HG03139 (cell line): ENCODE measurements around the gene PPP1R8.
"Not testable (repeated sequence)": the region's sequence is repeated elsewhere in the genome, so short reads cannot be mapped to it uniquely, and the experiment has no call there.

Experiments used
- ATAC-seq: cut with Tn5 transposase; IDR thresholded peaks from one replicate; pipeline ENCODE4 v1.9.1; 2021; ENCODE audit not compliant: unreplicated experiment

The PPP1R8 gene

DNA sequence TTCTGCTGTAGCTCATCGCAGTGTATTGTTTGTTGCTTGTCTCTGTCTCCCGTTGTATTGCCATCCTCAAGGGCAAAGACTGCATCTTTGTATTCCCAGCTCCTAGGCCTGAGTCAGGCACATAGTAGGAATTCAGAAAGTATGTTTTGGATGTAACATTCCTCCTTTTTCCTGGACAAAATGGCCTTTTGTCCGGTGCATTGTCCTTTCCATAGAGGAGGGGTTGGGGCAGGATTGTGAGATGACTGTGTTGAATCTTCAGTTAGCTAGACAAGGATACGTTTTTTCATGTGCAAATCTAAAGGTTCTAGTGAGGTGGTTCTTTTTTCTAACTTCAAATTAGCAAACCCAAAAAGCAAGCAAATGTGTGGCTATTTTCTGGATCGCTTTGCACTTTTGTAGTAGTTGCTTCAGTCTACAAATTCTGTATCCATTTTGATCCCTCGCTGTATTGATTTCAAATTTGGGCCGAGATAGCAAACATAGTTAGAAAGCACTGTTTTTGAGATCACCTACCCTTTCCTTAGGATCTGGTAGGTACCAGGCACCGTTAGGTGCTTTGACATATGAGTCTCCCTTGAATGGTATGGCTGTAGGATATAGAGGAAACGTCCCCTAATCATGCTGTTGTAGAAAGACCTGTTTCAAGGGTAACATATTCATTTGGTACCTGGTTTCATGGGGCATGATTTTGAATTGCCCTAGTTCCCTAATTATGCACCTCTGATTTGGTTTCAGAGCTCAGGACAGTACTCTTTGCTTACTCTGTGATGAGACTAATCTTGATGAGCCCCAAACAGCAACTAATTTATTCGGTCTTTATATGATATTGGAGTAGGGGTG, 1.2 kb downstream of the PPP1R8 start:
- ATAC-seq: no peak

DNA sequence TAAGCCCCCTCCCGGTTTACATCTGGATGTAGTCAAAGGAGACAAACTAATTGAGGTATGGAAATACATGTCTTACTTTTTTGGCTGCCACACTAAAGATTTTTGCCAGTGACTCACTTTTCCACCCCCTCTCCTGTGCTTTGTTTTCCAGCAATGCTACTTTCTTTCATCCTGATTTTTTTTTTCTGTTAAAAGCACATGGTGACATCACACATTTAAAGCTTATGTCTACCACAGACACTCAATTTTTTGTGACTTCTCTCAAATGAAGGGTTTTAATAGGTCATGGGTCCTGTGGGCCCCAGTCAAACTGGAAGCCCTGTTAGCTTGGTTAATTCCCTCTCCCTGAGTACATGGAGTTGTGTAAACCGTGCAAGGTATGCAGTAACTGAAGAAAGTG, 2.2 kb downstream of the PPP1R8 start:
- ATAC-seq: no peak

DNA sequence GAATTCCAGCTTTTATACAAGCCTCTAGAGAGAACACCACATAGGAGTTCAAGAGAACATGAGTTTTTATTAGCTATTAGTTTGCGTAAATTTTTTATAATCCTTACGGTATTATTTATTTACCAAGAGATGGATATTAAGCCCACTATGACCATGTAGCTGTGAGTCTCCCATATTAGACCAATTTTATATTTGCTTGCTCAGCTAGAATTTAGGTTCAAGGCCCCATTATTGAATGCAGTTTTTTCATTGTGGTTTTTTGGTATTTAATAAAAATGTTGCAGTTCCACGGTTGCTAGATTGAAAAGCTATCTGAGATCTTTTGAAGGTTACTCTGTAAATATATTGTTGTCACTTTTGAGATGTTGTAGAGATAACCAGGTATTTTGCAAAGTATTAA, 2.9 kb downstream of the PPP1R8 start:
- no peak for ATAC-seq

DNA sequence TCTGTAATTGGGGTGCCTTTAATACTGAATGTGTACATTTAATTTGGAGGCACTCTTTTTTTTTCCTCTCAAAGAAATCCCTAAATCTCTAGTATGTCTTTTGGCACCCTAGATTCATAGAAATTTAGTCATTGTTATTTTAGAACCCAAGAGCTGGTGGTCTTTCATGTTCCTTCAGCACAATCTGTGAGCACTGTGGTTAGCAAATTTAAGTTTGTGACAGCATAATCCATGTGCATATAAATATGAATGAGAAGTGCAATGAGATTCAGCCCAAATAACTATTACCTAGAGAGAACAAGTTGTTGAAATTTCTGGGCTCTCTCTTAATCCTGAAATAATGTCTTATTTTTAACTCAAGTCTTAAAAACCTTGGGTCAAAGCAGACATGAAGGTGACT, 4.5 kb downstream of the PPP1R8 start:
- no peak for ATAC-seq

DNA sequence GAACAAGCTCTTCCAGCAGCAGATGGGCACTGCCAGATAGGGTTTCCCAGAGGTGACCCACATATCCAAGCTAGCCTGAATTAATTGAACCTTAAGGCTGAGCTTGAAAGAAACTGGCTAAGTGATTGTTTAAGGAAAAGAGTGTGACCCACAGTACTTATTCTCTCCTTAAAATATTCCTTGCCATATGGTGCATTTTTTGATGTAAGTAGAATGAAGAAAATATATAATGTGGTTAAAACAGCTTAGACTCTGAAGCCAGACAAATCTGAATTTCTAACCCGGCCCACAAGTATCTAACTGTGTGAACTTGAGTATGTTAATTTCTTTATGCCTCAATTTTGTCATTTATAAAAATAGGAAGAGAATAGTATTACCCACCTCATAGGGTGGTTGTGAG, 4.9 kb downstream of the PPP1R8 start:
- ATAC-seq: no peak

DNA sequence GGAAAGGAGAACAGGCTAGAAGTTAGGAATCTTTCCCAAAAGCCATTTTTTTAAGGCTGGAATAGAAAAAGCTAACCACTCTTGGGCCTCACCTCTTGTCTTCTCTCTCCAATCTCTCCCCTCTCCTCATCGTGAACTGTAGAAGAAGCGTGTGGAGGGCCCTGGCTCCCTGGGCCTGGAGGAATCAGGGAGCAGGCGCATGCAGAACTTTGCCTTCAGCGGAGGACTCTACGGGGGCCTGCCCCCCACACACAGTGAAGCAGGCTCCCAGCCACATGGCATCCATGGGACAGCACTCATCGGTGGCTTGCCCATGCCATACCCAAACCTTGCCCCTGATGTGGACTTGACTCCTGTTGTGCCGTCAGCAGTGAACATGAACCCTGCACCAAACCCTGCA, 19.4 kb downstream of the PPP1R8 start:
- ATAC-seq: no peak

DNA sequence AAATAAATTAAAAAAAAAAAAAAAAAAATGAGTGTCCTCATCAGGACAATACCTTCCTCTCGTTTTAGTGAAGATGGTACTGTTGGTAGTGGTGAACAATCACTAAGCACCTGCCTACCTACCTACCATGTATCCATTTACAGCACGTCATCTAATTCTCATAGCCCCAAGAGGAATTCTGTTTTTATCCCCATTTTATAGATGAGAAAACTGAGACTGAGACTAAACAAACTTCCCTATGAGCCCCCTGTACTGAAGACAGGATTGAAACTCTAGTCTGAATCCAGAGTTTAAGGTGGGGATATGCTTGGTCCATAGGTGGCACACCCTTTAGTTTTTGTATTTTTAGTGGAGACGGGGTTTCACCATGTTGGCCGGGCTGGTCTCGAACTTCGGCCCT, 24.5 kb downstream of the PPP1R8 start:
- ATAC-seq: no peak

DNA sequence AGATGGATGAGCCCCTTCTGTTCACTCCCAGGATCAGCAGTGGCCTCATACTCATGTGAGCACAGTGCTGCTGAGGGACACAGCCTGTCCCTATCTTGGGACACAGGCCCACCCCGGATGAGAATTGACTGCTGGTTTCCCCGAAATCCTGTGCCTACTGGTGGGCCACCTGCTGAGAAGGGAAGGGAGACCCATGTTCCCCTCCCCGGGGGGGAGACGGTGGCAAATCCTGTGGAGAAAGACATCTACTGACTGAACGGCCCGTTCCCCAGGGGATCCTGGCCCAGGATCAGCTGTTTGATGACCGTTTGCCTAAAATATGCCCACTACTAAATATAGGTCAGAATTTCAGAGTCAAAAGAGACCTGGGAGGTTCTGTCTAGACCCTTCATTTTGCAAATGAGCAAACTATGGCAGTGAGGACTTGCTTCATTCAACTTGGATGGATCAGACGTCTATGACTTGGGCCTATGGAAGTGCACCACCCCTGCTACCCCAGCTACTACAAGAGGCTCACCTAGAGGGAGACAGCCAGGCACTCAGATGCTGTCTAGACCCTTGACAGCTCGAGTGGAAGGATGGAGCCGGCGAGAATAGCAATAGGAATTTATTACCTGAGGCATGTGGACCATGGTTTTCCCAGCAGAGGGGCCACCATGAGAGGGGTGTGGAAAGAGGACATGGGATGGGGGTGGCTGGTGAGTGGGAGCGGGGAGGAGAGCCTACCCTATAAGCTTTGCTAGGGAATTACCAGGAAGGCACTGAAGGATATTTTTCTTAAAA, 26.2 kb downstream of the PPP1R8 start:
- no peak for ATAC-seq

DNA sequence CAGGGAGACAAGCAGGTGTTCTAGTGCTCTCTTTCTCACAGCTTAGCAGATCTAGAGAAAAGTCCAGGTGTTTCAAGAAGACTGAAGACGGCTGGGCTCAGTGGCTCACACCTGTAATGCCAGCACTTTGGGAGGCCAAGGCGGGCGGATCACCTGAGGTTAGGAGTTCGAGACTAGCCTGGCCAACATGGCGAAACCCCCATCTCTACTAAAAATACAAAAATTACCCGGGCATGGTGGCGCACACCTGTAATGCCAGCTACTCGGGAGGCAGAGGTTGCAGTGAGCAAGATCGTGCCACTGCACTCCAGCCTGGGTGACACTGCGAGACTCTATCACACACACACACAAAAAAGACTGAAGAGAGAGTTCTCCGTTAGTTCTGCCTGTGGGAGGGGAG, 27.0 kb downstream of the PPP1R8 start:
- not testable (repeated sequence) for ATAC-seq

DNA sequence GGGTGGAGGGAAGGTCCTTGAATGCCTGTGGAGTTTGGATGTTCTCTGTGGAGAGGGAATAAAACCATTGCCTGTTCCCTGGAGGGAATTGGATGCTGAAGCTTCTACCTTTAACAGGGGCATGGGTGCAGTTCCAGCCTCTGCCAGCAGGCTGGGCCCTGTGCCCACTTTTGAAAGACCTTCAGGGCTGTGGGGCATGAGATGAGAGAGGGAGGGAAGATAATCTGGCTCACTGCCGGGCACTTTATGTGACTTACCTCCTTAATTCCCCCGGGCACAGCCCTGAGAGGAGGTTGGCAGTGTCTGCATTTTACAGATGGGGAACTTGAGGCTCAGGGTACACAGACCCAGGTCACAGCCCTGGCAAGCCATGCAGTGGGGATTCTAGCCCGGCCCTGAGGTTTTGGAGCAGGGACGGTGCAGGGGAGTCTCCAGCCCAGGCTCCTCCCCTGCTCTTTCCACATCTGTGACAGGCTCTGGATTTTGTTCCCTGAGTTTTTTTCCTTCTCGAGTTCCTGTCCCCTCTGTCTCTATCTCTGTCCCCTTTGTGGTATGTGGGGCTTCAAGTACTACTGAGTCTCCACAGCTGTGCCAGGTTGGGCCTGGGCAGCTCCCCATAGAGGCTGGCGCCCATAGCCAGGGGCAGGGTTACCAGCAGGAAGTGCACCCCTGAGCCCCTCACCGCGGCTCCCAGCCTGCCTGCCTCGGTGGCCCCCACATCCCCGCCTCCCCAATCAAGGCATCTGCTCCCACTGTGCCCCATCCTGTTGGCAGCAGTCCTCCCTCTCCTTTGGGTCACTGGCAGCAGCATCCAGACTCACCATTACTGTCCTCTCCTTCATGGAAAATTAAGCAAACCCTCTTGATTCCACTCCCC, 27.7 kb downstream of the PPP1R8 start:
- ATAC-seq: peak; percentile 70

DNA sequence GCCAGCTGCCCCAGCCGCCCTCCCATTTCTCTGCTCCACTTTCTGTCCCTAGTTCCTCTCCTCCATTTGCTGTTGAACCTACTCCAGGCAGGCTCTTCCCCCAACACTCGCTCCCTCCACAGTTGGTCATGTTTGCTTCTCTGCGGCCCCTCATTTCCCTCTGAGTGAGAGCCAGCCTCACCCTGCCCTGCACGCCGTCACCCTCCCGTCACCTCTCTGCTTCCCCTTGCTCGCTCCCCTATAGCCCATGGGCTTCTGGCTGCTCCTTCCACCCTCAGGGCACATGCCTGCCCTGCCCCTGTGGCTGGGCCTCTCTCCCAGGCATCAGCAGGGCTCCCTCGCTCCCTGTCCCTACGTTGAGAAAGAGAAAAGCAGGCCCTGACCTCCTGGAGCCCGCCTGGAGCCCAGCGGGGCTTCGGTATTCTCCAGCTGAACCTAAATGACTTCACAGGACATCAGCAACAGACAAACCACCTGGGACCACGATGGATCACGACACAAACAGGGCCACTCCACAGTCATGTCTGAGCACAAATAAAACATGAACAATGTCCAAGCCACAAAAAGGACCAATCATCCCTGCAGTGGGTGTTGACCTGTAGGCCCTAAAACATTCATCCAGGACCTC, 28.5 kb downstream of the PPP1R8 start:
- no peak for ATAC-seq

DNA sequence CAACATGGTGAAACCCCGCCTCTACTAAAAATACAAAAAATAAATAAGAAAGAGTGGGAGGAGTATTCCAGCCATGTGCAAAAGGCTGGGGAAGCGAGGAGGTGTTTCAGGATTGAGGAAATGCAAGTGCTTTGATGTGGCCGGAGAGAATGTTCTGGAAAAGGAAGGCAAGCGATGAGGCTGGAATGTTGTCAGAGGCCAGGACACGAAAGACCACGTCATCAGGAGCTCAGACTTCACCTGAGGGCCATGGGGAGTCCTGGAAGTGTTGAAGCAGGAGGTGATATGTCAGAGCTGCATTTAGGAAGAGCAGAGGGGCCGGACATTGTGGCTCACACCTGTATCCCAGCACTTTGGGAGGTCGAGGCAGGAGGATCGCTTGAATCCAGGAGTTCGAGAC, 30.9 kb downstream of the PPP1R8 start:
- no peak for ATAC-seq

DNA sequence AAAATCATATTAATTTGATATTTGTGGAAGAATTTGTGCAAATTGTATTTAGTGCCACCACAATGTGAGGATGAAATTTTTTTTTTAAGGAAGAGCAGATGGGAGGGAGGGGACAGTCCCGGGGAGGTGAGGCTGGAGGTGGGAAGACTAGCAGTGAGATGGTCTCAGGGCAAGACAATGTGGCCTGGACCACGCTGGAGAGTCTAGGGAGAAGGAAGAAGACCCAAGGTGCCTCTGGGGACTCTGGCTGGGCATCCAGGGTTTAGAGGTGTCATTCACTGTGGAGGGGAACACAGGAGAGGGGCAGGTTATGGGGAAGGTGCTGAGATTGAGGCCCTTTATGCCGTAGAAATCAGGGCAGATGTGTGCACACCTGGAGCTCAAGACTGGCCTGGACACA, 31.4 kb downstream of the PPP1R8 start:
- no peak for ATAC-seq

DNA sequence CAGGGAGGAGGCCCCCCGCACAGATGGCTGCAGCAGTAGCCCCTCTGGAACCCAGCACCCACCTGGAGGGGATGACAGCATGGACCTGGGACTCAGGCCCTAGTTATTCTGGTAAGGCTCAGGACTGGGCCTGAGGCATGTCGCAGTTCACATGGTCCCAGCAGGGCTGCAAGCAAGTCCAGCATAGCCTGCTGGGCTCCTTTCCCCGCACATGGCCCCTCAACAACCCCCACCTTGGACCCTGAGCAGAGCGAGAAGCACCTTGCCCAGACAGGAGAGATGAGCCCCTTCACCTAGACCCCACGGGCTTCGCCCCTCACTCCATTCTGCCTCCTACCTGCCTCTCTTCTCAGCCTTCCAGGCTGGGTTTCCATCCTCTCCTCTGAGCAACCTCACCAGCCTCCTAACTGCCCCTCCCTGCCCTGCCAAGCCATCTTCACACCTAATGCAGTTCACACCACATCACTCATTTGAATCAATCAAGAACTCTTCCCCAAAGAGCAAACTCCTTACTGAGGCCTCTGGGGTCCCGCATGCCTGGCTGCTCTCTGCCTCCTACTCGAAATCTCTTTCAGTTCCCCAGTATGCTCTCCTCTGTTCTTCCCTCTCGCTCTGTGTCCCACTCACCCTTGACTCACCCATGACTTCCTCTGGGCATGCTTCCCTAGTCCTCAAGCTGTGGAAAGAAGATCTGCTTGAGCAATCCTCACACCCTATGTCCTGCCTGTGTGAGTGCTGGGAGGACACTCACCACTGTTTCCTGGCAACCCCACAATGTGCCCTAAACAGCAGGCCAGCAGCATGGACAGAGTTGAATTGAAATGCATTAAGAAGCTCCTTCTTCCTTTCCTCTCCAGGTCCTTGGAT, 32.3 kb downstream of the PPP1R8 start:
- no peak for ATAC-seq

DNA sequence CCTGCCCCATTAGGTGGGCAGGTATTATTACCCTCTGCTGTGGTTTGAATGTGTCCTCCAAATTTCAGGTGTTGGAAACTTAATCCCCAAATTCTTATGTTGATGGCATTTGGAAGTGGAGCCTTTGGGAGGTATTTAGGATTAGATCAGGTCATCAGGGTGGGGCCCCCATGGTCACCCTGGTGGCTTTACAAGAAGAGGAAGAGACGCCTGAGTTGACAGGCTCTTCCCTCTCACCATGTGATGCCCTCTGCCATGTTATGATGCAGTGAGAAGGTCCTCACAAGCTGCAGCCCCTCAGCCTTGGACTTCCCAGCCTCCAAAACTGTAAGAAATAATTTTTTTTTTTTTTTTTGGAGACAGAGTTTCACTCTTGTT, 32.9 kb downstream of the PPP1R8 start:
- no peak for ATAC-seq

DNA sequence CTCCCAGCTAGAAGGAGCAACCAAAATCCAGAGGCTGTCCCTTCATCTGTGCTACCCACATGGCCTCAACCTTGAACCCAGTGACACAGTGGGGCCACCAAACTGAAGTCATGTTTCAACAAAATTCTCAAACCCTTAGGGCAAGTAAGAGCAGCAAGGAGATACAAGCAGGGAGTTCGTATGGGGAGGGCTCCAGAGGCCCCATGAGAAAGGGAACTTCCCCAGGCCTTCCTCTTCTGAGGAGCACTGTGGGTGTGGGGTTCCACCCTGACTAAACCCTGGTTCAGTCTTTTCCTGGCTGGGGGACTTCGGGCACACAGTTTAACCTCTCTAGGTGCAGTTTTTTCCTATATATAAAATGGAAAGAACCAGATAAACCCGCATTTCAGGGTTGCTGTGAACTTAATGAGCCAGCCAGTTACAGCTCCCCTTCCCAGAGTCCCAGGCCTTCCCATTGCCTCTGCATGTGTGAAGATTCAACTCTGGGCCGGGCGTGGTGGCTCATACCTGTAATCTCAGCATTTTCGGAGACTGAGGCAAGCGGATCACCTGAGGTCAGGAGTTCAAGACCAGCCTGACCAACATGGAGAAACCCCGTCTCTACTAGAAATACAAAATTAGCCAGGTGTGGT, 33.8 kb downstream of the PPP1R8 start:
- ATAC-seq: no peak

DNA sequence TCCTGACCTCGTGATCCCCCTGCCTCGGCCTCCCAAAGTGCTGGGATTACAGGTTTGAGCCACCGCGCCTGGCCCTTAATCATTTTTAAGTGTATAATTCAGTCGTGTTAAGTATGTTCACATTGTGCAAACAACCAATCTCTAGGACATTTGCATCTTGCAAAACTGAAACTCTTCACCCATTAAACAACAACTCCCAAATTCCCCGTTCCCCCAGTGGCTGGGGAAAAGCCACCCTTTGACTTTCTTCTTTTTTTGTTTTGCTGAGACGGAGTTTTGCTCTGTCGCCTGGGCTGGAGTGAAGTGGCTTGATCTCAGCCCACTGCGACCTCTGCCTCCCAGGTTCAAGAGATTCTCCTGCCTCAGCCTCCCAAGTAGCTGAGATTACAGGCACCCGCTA, 35.2 kb downstream of the PPP1R8 start:
- ATAC-seq: no peak

DNA sequence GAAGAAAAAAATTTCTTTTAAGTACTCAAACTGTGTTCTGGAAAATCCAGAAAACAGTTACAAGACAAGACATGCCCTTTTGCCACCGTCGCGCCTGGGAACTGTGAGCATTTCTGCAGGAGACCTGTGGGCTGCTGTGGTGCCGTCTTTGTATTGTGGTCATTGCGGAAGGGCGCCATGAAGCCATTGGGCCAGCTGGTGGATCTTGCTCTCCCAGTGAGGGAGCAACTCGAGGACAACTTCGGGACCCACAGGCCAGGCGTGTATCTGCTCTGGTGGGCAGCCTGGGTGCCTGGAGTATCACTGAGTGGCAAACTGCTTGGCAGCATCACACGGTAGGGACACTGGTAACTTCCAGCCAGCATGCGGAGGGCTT, 38.0 kb downstream of the PPP1R8 start:
- no peak for ATAC-seq

DNA sequence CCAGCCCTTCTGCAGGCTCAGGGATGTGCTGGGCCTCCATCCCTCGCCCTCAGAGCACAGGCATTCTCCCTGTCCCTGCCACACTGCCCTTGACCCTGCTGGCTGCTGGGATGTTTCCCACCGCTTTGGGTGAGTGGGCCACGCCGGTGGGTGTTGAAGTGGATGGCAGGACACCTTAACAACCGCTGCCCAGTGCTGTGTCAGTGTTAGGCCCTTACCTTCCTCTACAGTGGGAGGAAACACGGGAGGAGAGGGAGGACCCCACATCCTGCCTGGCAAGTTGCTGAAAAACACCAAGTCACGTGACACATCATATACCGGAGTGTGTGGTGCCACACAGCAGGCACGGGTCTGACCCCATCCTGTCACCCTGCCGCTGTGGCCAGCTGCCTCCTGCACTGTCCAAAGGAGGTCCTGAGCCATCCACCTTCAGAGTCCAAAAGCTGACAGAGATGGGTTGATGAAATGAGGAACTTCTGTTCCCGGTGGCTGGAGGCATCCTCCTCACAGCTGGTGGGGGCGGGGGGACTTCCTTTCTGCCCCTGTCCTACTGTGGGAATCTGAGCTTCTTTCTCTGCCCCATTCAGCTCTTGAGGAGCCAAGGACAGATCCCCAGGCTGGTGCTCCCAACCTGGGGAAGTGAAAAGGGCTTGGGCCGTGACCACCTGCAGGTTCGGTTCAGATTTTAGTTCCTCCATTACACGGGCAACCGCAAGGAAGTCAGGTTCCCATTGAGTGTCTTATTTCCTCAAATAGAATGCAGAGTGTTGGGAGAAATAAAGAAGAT, 38.5 kb downstream of the PPP1R8 start:
- peak; percentile 37 for ATAC-seq
